Neural cell (in vitro differentiated cells): ENCODE results near the gene AATK.

Experiments used
- CTCF ChIP-seq: fragments of 450-650 bp; IDR thresholded peaks from 2 replicates; pipeline ENCODE4 v1.5.1; 2014; ENCODE audit warnings: antibody characterized with exemption, mild to moderate bottlenecking, moderate library complexity; ENCODE audit not compliant: poor library complexity, severe bottlenecking
- EZH2 ChIP-seq: fragments of 200-600, 300-800 bp; shearing (Covaris generic), sonication (generic); IDR thresholded peaks from 2 replicates; pipeline ENCODE4 v1.6.1; 2014; ENCODE audit warnings: antibody characterized with exemption, low read length, borderline replicate concordance, mild to moderate bottlenecking; ENCODE audit not compliant: insufficient read depth, poor library complexity, severe bottlenecking
- POLR2AphosphoS5 ChIP-seq: IDR thresholded peaks from 2 replicates; pipeline ENCODE4 v1.6.1; 2012
- RAD21 ChIP-seq: fragments of 450-650 bp; conservative IDR thresholded peaks from 2 replicates; pipeline ENCODE4 v1.6.1; 2014; ENCODE audit warnings: antibody characterized with exemption, mild to moderate bottlenecking, moderate library complexity

- TF ChIP-seq EZH2 (no peak), CTCF (no peak), POLR2AphosphoS5 (no peak), RAD21 (no peak)
These were observed 12.4 kb upstream of the AATK start for GRCh38 chr17:81178136-81179091.
